Gastroesophageal sphincter (tissue), 3 donors: ENCODE results near the gene DPP6.

Source experiments
- CTCF ChIP-seq, 4 experiments: fragments of 200-600 bp in 2 of 4; fragments of 450-650 bp in 2 of 4; sonication (generic) in 1 of 4; IDR thresholded peaks; one replicate each; pipeline ENCODE4 v1.5.1; 2017 to 2019; ENCODE audit warnings: antibody characterized with exemption in 4 of 4, mild to moderate bottlenecking in 2 of 4, moderate library complexity in 2 of 4
- POLR2A ChIP-seq, 2 donors: fragments of 450-650 bp; IDR thresholded peaks; one replicate each; pipeline ENCODE4 v1.6.1; 2017; ENCODE audit warnings: antibody characterized with exemption in 2 of 2, mild to moderate bottlenecking in 2 of 2, moderate library complexity in 1 of 2
- POLR2AphosphoS5 ChIP-seq: sonication (generic); formaldehyde crosslinking; IDR thresholded peaks from one replicate; pipeline ENCODE4 v1.6.1; 2017; ENCODE audit warnings: antibody characterized with exemption

GRCh38 chr7:154202002-154202401 lies 149.8 kb downstream of the DPP6 start:
- no peak for TF ChIP-seq CTCF (IDR thresholded peaks at IDR 0.05)
- TF ChIP-seq POLR2A (IDR thresholded peaks at IDR 0.05) = no peak
- TF ChIP-seq POLR2AphosphoS5 = no peak
